ENCODE measurements around the gene CLBA1. TPM values are rescaled to one million over a fixed set of nuclear protein-coding genes. Genes with fewer than 3 reads are reported as not detected.

CLBA1 gene
- total RNA-seq, 1 donor from 2014 or later, result 8.5 TPM

DNA sequence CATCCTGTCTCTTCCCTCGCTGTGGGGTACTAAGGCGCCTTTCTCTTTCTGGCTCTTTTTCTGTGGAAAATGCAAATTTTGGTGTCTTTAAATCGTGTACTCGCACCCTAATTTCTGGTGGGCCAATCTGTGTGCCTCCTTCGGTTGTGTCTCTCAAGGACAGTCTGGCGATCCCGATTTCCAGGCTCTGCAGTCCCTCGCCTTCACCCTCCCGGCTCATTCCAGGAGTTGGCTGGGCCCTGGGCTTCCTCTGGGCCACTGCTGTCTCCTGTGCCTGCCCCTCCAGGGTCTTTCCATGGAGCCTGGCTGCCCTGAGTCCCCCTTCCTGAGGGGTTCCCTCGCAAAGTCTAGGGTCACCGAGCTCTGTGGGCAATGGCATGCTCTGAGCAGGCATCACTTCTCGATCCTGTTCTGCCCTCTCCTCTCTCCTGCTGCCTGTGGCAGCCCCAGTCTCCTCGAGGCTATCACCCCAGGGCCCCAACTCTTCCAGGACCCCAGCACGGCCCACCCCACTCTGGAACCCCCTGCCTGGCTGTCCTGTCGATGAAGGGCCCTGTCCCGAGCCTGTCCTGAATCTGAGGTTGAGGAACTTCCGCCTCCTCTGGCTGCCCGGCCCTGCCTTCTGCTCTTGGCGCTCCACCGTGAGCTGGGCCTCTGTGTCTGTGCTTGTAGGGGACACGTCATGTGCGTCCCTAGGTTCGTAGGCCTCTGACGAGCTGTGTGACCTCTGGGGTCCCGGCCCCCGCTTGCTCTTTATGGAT, 31.5 kb upstream of the CLBA1 start:
- no peaks in the 10 kb centered on the region for H3K36me3 ChIP-seq
- no peaks in the 10 kb centered on the region for H3K36me3 Mint-ChIP-seq

GRCh38 chr14:104954746-104955395, 30.7 kb upstream of the CLBA1 start:
- H3K4me1 ChIP-seq, result no peaks in the 10 kb centered on the region
- Mint-ChIP-seq H3K27ac (no peak overlapping the region), H3K36me3 (no peaks in the 10 kb centered on the region), H3K27me3 (ENCODE audit: insufficient read depth, low read depth) (peaks cover 5% of the 10 kb centered on the region), H3K4me3 (no peak overlapping the region), H3K4me1 (no peaks in the 10 kb centered on the region), H3K9me3 (no peaks in the 10 kb centered on the region)
- no peak overlapping the region for H3K9ac ChIP-seq
- H4K20me1 ChIP-seq (ENCODE audit: low read depth), result no peaks in the 10 kb centered on the region
- H3K79me2 ChIP-seq (ENCODE audit: low read depth), result no peaks in the 10 kb centered on the region
- no peak overlapping the region for H3K27ac ChIP-seq
- H3F3A ChIP-seq (ENCODE audit: low read depth), result no peaks in the 10 kb centered on the region
- H2AFZ ChIP-seq (replicated peaks), result no peak overlapping the region
- peaks cover 4% of the 10 kb centered on the region for H3K27me3 ChIP-seq
- H3K4me3 ChIP-seq, result no peak overlapping the region
- TF ChIP-seq CTCF (IDR thresholded peaks at IDR 0.05) (no peak), EZH2 (IDR thresholded peaks at IDR 0.05) (no peak), EZH2phosphoT487 (IDR thresholded peaks at IDR 0.05) (no peak)
- H3K9me3 ChIP-seq (ENCODE audit: low read depth), result no peaks in the 10 kb centered on the region
- no peak overlapping the region for H3K4me2 ChIP-seq
- DNase-seq (ENCODE audit: low spot score), result no peak
- H3K36me3 ChIP-seq, result no peaks in the 10 kb centered on the region

More for the DNA sequence above, 31.5 kb upstream of the CLBA1 start:
- no peak for DNase-seq (ENCODE audit: low spot score)
- Histone ChIP-seq H3K4me2 (no peak overlapping the region), H3K9me3 (ENCODE audit: low read depth) (no peaks in the 10 kb centered on the region), H3K4me3 (no peak overlapping the region), H2AFZ (replicated peaks) (no peak overlapping the region), H4K20me1 (ENCODE audit: low read depth) (no peaks in the 10 kb centered on the region), H3K9ac (no peak overlapping the region), H3K27me3 (no peaks in the 10 kb centered on the region), H3K4me1 (no peaks in the 10 kb centered on the region), H3K27ac (no peak overlapping the region), H3F3A (ENCODE audit: low read depth) (no peaks in the 10 kb centered on the region), H3K79me2 (ENCODE audit: low read depth) (no peaks in the 10 kb centered on the region)
- TF ChIP-seq CTCF (IDR thresholded peaks at IDR 0.05), result no peak
- no peak for TF ChIP-seq EZH2phosphoT487 (IDR thresholded peaks at IDR 0.05)
- TF ChIP-seq EZH2 (IDR thresholded peaks at IDR 0.05), result no peak
- Mint-ChIP-seq H3K9me3 (no peaks in the 10 kb centered on the region), H3K27ac (no peak overlapping the region), H3K27me3 (ENCODE audit: insufficient read depth, low read depth) (peaks cover 5% of the 10 kb centered on the region), H3K4me3 (no peak overlapping the region), H3K4me1 (no peaks in the 10 kb centered on the region)

DNA sequence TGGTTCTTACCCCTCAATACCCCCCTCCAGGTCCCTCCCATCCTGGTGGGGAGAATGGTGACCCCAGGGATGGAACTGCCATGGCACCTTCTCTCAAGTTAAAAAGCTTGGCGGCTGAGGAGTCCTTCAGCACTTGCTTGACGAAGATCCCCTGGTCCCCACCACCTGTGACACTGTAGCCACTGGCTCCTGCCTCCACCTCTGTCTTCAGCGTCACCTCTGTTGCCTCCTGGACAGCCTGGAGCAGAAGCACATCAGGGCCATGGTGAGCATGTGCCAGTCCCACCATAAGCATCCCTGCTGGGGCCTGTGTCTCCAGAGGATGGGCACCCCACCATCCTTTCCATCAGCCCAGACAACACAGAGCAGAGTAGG, 30.2 kb upstream of the CLBA1 start:
- H3K79me2 ChIP-seq (ENCODE audit: low read depth), result no peaks in the 10 kb centered on the region
- H2AFZ ChIP-seq (replicated peaks), result no peak overlapping the region
- H3K36me3 ChIP-seq, result no peaks in the 10 kb centered on the region
- H3F3A ChIP-seq (ENCODE audit: low read depth), result no peaks in the 10 kb centered on the region
- H3K4me3 ChIP-seq, result no peak overlapping the region
- no peaks in the 10 kb centered on the region for H3K36me3 Mint-ChIP-seq
- no peaks in the 10 kb centered on the region for H3K9me3 ChIP-seq (ENCODE audit: low read depth)
- TF ChIP-seq CTCF (IDR thresholded peaks at IDR 0.05) (no peak), EZH2phosphoT487 (IDR thresholded peaks at IDR 0.05) (no peak), EZH2 (IDR thresholded peaks at IDR 0.05) (no peak)
- H3K27ac ChIP-seq, result no peak overlapping the region
- no peaks in the 10 kb centered on the region for H3K4me1 ChIP-seq
- no peaks in the 10 kb centered on the region for H3K9me3 Mint-ChIP-seq
- peaks cover 5% of the 10 kb centered on the region for H3K27me3 Mint-ChIP-seq (ENCODE audit: insufficient read depth, low read depth)
- DNase-seq (ENCODE audit: low spot score), result no peak
- H3K4me1 Mint-ChIP-seq, result no peaks in the 10 kb centered on the region
- no peak overlapping the region for H3K4me3 Mint-ChIP-seq
- H3K9ac ChIP-seq, result no peak overlapping the region
- peaks cover 4% of the 10 kb centered on the region for H3K27me3 ChIP-seq
- no peak overlapping the region for H3K4me2 ChIP-seq
- no peak overlapping the region for H3K27ac Mint-ChIP-seq
- no peaks in the 10 kb centered on the region for H4K20me1 ChIP-seq (ENCODE audit: low read depth)
